OCI-LY3 (cell line): ENCODE measurements around the gene CNTNAP2.

Experiments
- EZH2phosphoT487 ChIP-seq: fragments of 200-600 bp; shearing (Covaris generic); IDR thresholded peaks from 2 replicates; pipeline ENCODE4 v1.6.1; 2018; ENCODE audit warnings: antibody characterized with exemption, mixed run types, low read depth
- TF ChIP-seq, protein P1 (sequence below): fragments of 200-600, 300-600 bp; sonication (generic); IDR thresholded peaks from 2 replicates; pipeline ENCODE4 v1.5.1; 2014; ENCODE audit warnings: antibody characterized with exemption, low read length, low read depth

DNA sequence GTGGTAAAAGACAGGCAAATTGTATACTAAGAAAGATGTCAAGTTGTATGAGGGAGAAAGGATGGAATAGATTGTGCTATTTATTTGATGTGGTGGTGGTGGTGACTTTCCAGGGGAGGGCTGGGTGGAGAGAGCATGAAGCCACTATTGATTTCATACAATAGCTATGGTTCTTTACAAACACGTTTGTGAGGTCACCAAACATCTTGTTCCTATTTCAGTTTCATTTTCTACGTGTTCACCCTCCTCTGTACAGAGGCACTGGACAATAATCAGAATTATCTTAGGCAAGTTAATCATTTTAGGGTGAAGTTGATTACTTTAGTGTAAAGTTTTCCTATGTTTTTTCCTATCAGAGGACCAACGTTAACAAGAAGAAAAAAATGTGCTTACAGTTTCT lies 10.3 kb upstream of the CNTNAP2 start:
- TF ChIP-seq, protein P1, sequence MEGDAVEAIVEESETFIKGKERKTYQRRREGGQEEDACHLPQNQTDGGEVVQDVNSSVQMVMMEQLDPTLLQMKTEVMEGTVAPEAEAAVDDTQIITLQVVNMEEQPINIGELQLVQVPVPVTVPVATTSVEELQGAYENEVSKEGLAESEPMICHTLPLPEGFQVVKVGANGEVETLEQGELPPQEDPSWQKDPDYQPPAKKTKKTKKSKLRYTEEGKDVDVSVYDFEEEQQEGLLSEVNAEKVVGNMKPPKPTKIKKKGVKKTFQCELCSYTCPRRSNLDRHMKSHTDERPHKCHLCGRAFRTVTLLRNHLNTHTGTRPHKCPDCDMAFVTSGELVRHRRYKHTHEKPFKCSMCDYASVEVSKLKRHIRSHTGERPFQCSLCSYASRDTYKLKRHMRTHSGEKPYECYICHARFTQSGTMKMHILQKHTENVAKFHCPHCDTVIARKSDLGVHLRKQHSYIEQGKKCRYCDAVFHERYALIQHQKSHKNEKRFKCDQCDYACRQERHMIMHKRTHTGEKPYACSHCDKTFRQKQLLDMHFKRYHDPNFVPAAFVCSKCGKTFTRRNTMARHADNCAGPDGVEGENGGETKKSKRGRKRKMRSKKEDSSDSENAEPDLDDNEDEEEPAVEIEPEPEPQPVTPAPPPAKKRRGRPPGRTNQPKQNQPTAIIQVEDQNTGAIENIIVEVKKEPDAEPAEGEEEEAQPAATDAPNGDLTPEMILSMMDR, result no peak
- no peak for TF ChIP-seq EZH2phosphoT487
